Spleen (tissue), 11 donors: ENCODE data around the gene ETV3. TPM values are rescaled to one million over a fixed set of nuclear protein-coding genes. Genes with fewer than 3 reads are reported as not detected.

Experiments used
- DNase-seq: peaks from one replicate; pipeline ENCODE4 v3.0.0-alpha.2; 2020
- H3K27ac ChIP-seq, 8 donors: fragments of 200-600 bp; sonication (generic) in 7 of 8; 1 replicate in 4 of 8; 2 replicates in 4 of 8; pipeline versions ENCODE4 v1.5.0 to v1.8.0; 2016 to 2021; ENCODE audit warnings: inconsistent platforms in 4 of 8, mild to moderate bottlenecking in 4 of 8, moderate library complexity in 1 of 8
- H3K27me3 ChIP-seq, 7 donors: fragments of 200-600 bp; sonication (generic) in 6 of 7; replicated peaks in 1 of 7; 1 replicate in 4 of 7; 2 replicates in 3 of 7; pipeline versions ENCODE4 v1.5.0 to v1.8.0; 2016 to 2021; ENCODE audit warnings: inconsistent platforms in 3 of 7, mild to moderate bottlenecking in 1 of 7
- H3K36me3 ChIP-seq, 6 donors: fragments of 200-600 bp; sonication (generic) in 5 of 6; 1 replicate in 4 of 6; 2 replicates in 2 of 6; pipeline versions ENCODE4 v1.5.0 to v1.8.0; 2016 to 2021; ENCODE audit warnings: inconsistent platforms in 2 of 6
- H3K4me1 ChIP-seq, 6 donors: fragments of 200-600 bp; sonication (generic) in 5 of 6; 1 replicate in 3 of 6; 2 replicates in 3 of 6; pipeline versions ENCODE4 v1.5.0 to v1.8.0; 2016 to 2021; ENCODE audit warnings: inconsistent platforms in 3 of 6
- H3K4me3 ChIP-seq, 8 donors: fragments of 200-600 bp; sonication (generic) in 7 of 8; 1 replicate in 4 of 8; 2 replicates in 4 of 8; pipeline versions ENCODE4 v1.5.0 to v1.8.0; 2016 to 2021; ENCODE audit warnings: inconsistent platforms in 4 of 8, mild to moderate bottlenecking in 4 of 8, moderate library complexity in 2 of 8
- H3K9me3 ChIP-seq, 8 donors: fragments of 200-600 bp; sonication (generic) in 7 of 8; 1 replicate in 4 of 8; 2 replicates in 4 of 8; pipeline versions ENCODE4 v1.5.0 to v1.8.0; 2016 to 2021; ENCODE audit warnings: inconsistent platforms in 4 of 8
- POLR2A ChIP-seq, 3 donors: fragments of 450-650 bp; IDR thresholded peaks; one replicate each; pipeline ENCODE4 v1.5.1; 2017; ENCODE audit warnings: antibody characterized with exemption in 3 of 3, mild to moderate bottlenecking in 1 of 3
- POLR2AphosphoS5 ChIP-seq, 3 donors: sonication (generic); formaldehyde crosslinking; IDR thresholded peaks; one replicate each; pipeline ENCODE4 v1.5.1; 2017; ENCODE audit warnings: antibody characterized with exemption in 3 of 3
- WGBS, 5 donors: extraction: QIAGEN DNeasy Blood & Tissue Kit in 3 of 5; methylation state at CpG; one replicate each; pipeline versions ENCODE4 v1.1.5 to v1.1.7; 2013 to 2018; 5-methylcytosine and 5-hydroxymethylcytosine counted together
- intact Hi-C: fragments of 100-400 bp; cut with DNase I; formaldehyde crosslinking; loops from one replicate; pipeline ENCODE4 v1.15.0; 2023; ENCODE audit warnings: low total_unique reads
- polyA plus RNA-seq, 3 donors: library from polyadenylated mRNA; stranded (reverse); fragments of 200-250 nt; gene quantifications; one replicate each; pipeline ENCODE4 v1.2.1, GENCODE V29; 2013
- total RNA-seq, 7 donors: library from RNA; depleted of rRNA in 3 of 7; stranded (reverse); fragments of >200 nt in 3 of 7; fragmentation: NEBNext Ultra II Directional in 4 of 7; extraction: Animal tissue kit (Norgen Biotek cat#: 25700) in 4 of 7; gene quantifications; one replicate each; pipeline versions ENCODE4 v1.1.0 to v1.2.1, GENCODE V29; 2016 to 2021
- TF ChIP-seq, protein P1 (sequence below), 11 experiments: fragments of 200-600 bp in 7 of 11; fragments of 450-650 bp in 4 of 11; sonication (generic) in 4 of 11; IDR thresholded peaks in 8 of 11; conservative IDR thresholded peaks in 3 of 11; 1 replicate in 7 of 11; 2 replicates in 4 of 11; pipeline versions ENCODE4 v1.4.0 to v1.8.0; 2016 to 2021; ENCODE audit warnings: antibody characterized with exemption in 11 of 11, inconsistent platforms in 4 of 11, mild to moderate bottlenecking in 1 of 11
- donor health status: healthy with polysubstance abuse.
- donor health status: DM: no; HTN: no; CAD: no; lungs with moderate emphysema.
- donor health status: DM: no; HTN: no; CAD: no.
- donor health status: Bipolar disorder and iron deficiency.
- donor health status: healthy.
- donor health status: DM: no; HTN: no; CAD: no.
- donor health status: DM: yes; HTN: yes; CAD: no.

The ETV3 gene
- total and polyA plus RNA-seq, 10 donors = 4.2 to 35.9 (median 20.8) TPM

DNA sequence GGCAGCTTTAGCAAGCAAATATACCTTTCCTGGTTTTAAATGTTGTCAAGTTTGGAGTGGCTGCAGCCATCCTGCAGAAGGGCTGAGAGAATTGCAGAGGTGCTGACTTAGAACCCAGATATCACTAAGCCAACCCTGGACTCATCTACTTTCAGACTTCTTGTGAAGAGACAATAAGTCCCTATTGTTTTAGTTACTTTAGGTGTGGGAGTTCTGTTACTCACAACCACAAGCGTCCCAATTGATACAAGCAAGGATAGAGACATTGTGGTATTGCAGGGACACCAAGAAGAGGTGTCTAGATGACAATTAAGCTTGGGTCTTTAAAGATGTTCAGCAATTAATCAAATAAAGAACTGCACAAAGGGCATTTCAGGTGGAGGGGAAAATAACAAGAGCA is 8.8 kb upstream of the ETV3 start:
- intact Hi-C loops = no loop called here
- Histone ChIP-seq H3K36me3 (no peaks in the 10 kb centered on the region), H3K27me3 (no peaks in the 10 kb centered on the region), H3K4me1 (peaks cover 0 to 17% (median 11%) of the 10 kb centered on the region in 6 donors), H3K4me3 (no peak overlapping the region), H3K27ac (no peak overlapping the region), H3K9me3 (no peaks in the 10 kb centered on the region)
- 85 to 100% (median 91%) methylated on average over 1 of the region's 1 CpG for WGBS, 5 donors
- DNase-seq = no peak
- TF ChIP-seq POLR2A (IDR thresholded peaks at IDR 0.05) (no peak), POLR2AphosphoS5 (IDR thresholded peaks at IDR 0.05) (no peak)
- TF ChIP-seq, protein P1, sequence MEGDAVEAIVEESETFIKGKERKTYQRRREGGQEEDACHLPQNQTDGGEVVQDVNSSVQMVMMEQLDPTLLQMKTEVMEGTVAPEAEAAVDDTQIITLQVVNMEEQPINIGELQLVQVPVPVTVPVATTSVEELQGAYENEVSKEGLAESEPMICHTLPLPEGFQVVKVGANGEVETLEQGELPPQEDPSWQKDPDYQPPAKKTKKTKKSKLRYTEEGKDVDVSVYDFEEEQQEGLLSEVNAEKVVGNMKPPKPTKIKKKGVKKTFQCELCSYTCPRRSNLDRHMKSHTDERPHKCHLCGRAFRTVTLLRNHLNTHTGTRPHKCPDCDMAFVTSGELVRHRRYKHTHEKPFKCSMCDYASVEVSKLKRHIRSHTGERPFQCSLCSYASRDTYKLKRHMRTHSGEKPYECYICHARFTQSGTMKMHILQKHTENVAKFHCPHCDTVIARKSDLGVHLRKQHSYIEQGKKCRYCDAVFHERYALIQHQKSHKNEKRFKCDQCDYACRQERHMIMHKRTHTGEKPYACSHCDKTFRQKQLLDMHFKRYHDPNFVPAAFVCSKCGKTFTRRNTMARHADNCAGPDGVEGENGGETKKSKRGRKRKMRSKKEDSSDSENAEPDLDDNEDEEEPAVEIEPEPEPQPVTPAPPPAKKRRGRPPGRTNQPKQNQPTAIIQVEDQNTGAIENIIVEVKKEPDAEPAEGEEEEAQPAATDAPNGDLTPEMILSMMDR (IDR thresholded peaks at IDR 0.05 in 8 of 11, conservative IDR thresholded peaks at IDR 0.05 in 3 of 11) = no peak

DNA sequence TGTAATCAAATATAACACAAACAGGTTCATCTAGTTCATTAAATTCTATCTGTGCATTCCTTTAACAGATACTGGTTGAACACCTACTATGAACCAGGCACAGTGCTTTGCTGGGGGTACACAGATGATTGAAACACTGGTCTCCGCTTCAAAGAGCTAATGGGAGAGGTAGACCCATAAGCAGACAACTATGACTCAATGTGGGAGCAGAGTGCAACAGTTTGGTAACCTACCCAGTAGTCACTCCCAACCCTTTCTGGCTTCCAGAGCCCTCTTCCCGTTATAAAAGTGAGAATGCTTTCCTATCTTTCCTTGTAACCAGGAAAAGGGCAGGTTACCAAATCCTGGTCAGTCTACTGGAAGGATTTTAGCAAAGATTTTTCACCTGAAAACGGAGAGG is 8.0 kb upstream of the ETV3 start:
- no peaks in the 10 kb centered on the region for H3K9me3 ChIP-seq
- intact Hi-C loops = no loop called here
- no peak overlapping the region for H3K27ac ChIP-seq
- no peak overlapping the region for H3K4me3 ChIP-seq
- no peak for DNase-seq
- no peaks in the 10 kb centered on the region for H3K27me3 ChIP-seq
- no peaks in the 10 kb centered on the region for H3K36me3 ChIP-seq
- TF ChIP-seq, protein P1 (IDR thresholded peaks at IDR 0.05 in 8 of 11, conservative IDR thresholded peaks at IDR 0.05 in 3 of 11) = no peak
- TF ChIP-seq POLR2AphosphoS5 (IDR thresholded peaks at IDR 0.05) (no peak), POLR2A (IDR thresholded peaks at IDR 0.05) (no peak)
- 66 to 87% (median 78%) methylated on average over 3 of the region's 3 CpGs for WGBS, 5 donors
- peaks cover 0 to 17% (median 11%) of the 10 kb centered on the region in 6 donors for H3K4me1 ChIP-seq

DNA sequence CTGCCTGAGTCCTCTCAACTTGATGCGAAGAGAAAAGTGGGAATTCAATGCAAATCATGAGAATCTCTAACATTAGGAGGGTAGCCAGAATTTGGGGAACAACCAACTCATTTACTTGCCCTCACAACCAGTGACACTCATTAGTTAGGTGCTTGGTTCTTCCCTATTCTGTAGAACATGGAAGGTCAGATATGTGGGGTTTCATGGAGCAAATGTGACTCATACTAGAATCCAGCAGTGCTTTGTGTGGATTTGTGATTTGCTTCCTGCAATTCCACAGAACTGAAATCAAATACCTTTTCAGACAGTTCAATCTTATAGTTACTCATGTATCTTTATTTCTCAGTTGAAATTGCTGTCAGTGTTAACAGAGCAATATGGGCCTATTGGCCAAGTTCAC is 6.9 kb upstream of the ETV3 start:
- Histone ChIP-seq H3K9me3 (no peaks in the 10 kb centered on the region), H3K4me1 (peaks cover 0 to 17% (median 11%) of the 10 kb centered on the region in 6 donors), H3K27ac (no peak overlapping the region), H3K4me3 (no peak overlapping the region), H3K27me3 (no peaks in the 10 kb centered on the region), H3K36me3 (no peaks in the 10 kb centered on the region)
- intact Hi-C loops = no loop called here
- TF ChIP-seq, protein P1 (IDR thresholded peaks at IDR 0.05 in 8 of 11, conservative IDR thresholded peaks at IDR 0.05 in 3 of 11) = no peak
- TF ChIP-seq POLR2A (IDR thresholded peaks at IDR 0.05) = no peak
- no peak for DNase-seq
- WGBS, 5 donors = 92 to 100% (median 95%) methylated on average over 1 of the region's 1 CpG

DNA sequence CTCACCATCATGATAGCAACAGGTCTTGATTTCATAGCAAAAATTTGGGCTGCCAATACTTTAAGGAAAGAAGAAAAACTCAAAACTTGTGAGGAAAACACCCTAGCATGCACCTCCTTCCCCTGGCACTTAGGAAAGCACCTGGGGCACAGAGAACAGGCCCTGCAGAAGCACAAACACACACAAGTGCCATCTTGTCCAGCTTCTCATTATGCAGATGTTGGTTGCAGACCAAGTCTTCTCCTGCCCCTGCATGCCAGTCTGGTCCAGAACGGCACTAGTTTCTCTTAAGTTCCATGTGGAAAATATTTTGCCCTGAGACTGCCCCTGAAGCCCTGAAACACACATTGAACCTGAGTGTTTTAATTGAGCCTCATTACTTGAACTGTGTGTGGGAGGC is 6.3 kb upstream of the ETV3 start:
- Histone ChIP-seq H3K4me1 (peaks cover 0 to 17% (median 11%) of the 10 kb centered on the region in 6 donors), H3K27me3 (no peaks in the 10 kb centered on the region), H3K4me3 (no peak overlapping the region), H3K27ac (no peak overlapping the region), H3K9me3 (no peaks in the 10 kb centered on the region), H3K36me3 (no peaks in the 10 kb centered on the region)
- intact Hi-C loops = no loop called here
- 75 to 95% (median 79%) methylated on average over 1 of the region's 1 CpG for WGBS, 5 donors
- TF ChIP-seq, protein P1 (IDR thresholded peaks at IDR 0.05 in 8 of 11, conservative IDR thresholded peaks at IDR 0.05 in 3 of 11) = no peak
- no peak for TF ChIP-seq POLR2AphosphoS5 (IDR thresholded peaks at IDR 0.05)
- no peak for TF ChIP-seq POLR2A (IDR thresholded peaks at IDR 0.05)
- DNase-seq = no peak
